HTERT RPE-1 (cell line): ENCODE data around the gene SLAMF9.

Experiments used
- in situ Hi-C: fragments of 300-500 bp; cut with MboI; formaldehyde crosslinking; loops from 4 replicates; pipeline ENCODE4 v1.14.3; 2020; ENCODE audit warnings: low sequenced_read_pairs

The SLAMF9 gene

GRCh38 chr1:159947942-159948341 is 6.1 kb downstream of the SLAMF9 start:
- in situ Hi-C loops = no loop called here

GRCh38 chr1:159946242-159947187 is 7.5 kb downstream of the SLAMF9 start:
- in situ Hi-C loops = no loop called here

- in situ Hi-C loops = no loop called here
Observed at GRCh38 chr1:159945483-159946241, 8.4 kb downstream of the SLAMF9 start, which contains the start of gene IGSF9. Gene IGSF9, minus strand, starts transcription at chr1:159945613. Its CDS starts 2,159 bp downstream, at chr1:159943454.

GRCh38 chr1:159944623-159945455 is 9.2 kb downstream of the SLAMF9 start:
- in situ Hi-C loops = no loop called here

- in situ Hi-C loops = no loop called here
Observed at GRCh38 chr1:159943908-159944622, 10.0 kb downstream of the SLAMF9 start.

- in situ Hi-C loops = no loop called here
Observed at GRCh38 chr1:159943278-159943640, 10.8 kb downstream of the SLAMF9 start.

- in situ Hi-C loops = no loop called here
Observed at GRCh38 chr1:159942632-159943277, 11.3 kb downstream of the SLAMF9 start.

- in situ Hi-C loops = no loop called here
Observed at GRCh38 chr1:159941591-159942560, 12.2 kb downstream of the SLAMF9 start.

GRCh38 chr1:159941141-159941540 is 12.9 kb downstream of the SLAMF9 start:
- in situ Hi-C loops = no loop called here

GRCh38 chr1:159940006-159940620 is 13.9 kb downstream of the SLAMF9 start:
- in situ Hi-C loops = no loop called here

- in situ Hi-C loops = no loop called here
Observed at GRCh38 chr1:159939678-159940002, 14.4 kb downstream of the SLAMF9 start.

- in situ Hi-C loops = no loop called here
Observed at GRCh38 chr1:159938905-159939677, 14.9 kb downstream of the SLAMF9 start.

- in situ Hi-C loops = no loop called here
Observed at GRCh38 chr1:159938211-159938852, 15.7 kb downstream of the SLAMF9 start.

- in situ Hi-C loops = no loop called here
Observed at GRCh38 chr1:159937054-159937750, 16.8 kb downstream of the SLAMF9 start.

GRCh38 chr1:159936273-159936904 is 17.6 kb downstream of the SLAMF9 start:
- in situ Hi-C loops = no loop called here

GRCh38 chr1:159935719-159936272 is 18.2 kb downstream of the SLAMF9 start:
- in situ Hi-C loops = no loop called here
